Fibroblast of mammary gland (primary cell): ENCODE data around the gene DCTN3.
A peak's percentile ranks its signal among the peaks of the same experiment; 100 is the strongest.

Experiments used
- DNase-seq: peaks from one replicate; pipeline ENCODE4 v3.0.0-alpha.2; 2010; ENCODE audit warnings: low read depth
- H3K4me3 ChIP-seq: 2 replicates; pipeline ENCODE4 v1.5.1; 2011; ENCODE audit warnings: low read depth, mild to moderate bottlenecking, low read length, moderate library complexity; ENCODE audit not compliant: control insufficient read depth
- TF ChIP-seq, protein P1 (sequence below): conservative IDR thresholded peaks from 2 replicates; pipeline ENCODE4 v1.5.1; 2011; ENCODE audit warnings: low read depth, low read length, inconsistent platforms; ENCODE audit not compliant: control insufficient read depth, insufficient read depth

DCTN3 gene

DNA sequence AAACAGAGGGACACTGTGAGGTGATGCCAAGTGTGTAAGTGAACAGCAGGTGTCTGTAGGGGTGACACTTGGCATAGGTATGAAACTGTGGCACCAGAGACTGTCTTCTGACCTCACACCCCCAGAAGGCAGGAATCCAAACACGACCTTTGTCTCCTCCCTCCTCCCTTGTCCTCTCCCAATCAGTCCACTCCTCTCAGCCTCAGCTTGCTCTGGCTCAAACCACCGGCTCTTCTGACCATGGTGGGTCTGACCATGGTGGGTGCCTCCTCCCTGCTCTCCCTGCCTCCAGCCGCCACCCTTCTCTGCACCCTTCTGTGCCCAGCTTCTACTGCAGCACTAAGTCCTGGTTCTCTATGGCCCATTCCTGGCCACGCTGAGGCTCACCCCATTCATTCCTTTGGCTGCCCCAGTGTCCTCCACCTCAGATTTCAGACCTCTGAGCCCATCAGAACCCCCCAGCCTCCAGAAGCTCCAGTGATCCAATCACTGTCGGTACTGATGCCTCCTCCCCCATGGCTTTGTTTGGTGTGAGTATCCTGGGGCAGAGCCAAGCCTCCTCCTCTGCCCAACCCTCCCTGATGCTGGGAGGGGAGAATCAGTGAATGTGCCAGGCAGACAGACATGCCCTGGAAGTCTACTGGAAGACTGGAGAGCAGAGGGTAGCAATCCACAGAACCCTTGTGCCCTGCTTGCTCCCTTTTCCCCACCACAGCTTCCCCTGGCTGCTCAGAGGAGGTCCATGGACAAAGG is 10.3 kb upstream of the DCTN3 start:
- H3K4me3 ChIP-seq: no peak overlapping the region
- DNase-seq: no peak
- TF ChIP-seq, protein P1, sequence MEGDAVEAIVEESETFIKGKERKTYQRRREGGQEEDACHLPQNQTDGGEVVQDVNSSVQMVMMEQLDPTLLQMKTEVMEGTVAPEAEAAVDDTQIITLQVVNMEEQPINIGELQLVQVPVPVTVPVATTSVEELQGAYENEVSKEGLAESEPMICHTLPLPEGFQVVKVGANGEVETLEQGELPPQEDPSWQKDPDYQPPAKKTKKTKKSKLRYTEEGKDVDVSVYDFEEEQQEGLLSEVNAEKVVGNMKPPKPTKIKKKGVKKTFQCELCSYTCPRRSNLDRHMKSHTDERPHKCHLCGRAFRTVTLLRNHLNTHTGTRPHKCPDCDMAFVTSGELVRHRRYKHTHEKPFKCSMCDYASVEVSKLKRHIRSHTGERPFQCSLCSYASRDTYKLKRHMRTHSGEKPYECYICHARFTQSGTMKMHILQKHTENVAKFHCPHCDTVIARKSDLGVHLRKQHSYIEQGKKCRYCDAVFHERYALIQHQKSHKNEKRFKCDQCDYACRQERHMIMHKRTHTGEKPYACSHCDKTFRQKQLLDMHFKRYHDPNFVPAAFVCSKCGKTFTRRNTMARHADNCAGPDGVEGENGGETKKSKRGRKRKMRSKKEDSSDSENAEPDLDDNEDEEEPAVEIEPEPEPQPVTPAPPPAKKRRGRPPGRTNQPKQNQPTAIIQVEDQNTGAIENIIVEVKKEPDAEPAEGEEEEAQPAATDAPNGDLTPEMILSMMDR: no peak

DNA sequence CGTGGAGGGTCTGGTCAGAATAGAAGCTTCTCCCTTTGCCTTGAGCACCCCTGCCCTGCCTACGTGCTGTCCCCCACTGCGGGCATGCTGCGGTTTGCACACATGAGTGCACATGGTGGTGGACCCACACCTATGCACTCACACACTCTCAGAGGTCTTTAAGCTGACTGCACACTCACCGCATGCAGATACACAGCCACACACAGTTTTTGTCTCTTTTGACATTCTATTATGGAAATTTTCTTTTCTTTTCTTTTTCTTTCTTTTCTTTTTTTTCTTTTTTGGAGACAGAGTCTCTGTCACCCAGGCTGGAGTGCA is 9.2 kb upstream of the DCTN3 start:
- no peak overlapping the region for H3K4me3 ChIP-seq
- DNase-seq: no peak
- TF ChIP-seq, protein P1: no peak

DNA sequence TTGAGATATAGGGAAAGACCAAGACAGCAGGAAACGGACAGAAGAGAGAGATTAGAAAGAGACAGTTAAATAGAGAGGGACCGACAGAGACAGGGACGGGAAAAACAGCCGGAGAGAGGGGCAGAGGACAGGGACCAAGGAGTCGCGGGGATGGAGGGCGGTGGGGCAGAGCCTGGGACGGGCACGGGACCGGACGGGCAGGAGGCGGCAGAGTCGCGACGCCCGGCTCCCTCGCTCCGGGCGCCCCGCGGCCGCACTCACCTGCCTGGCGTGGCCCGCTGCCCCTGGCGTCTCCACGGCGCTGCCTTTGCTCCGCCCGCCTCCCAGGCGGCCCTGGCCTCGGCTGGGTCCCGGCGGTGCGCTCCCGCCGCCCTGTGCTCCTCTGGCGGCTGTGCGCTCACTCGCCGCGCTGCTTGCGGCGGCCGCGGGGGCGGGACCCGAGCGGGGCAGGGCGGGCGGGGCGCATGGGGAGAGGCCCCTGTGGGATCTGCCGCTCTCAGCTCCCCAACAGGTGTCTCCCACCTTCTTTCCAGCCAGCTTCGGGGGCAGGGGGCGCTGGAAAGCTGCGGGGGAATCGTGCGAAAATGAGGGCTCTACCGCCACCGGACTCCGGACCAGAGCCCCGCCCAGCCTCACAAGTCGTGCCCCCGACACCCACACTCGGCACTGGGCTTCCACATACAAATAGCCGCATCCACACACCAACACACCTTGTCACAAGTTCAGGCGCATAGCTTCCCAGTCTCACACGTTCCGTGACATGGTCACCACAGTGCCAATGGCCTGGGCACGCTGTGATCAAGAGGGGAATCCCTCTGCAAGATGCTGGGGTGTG is 8.6 kb upstream of the DCTN3 start, which contains the start of gene ARID3C:
Gene ARID3C (minus strand): TSS at position 411 of the 835 bp plus-strand sequence. CDS start 1,052 bp downstream, outside the sequence.
- peak within 1 kb of the TSS; percentile 31 for H3K4me3 ChIP-seq
- TF ChIP-seq, protein P1: no peak
- no peak for DNase-seq

DNA sequence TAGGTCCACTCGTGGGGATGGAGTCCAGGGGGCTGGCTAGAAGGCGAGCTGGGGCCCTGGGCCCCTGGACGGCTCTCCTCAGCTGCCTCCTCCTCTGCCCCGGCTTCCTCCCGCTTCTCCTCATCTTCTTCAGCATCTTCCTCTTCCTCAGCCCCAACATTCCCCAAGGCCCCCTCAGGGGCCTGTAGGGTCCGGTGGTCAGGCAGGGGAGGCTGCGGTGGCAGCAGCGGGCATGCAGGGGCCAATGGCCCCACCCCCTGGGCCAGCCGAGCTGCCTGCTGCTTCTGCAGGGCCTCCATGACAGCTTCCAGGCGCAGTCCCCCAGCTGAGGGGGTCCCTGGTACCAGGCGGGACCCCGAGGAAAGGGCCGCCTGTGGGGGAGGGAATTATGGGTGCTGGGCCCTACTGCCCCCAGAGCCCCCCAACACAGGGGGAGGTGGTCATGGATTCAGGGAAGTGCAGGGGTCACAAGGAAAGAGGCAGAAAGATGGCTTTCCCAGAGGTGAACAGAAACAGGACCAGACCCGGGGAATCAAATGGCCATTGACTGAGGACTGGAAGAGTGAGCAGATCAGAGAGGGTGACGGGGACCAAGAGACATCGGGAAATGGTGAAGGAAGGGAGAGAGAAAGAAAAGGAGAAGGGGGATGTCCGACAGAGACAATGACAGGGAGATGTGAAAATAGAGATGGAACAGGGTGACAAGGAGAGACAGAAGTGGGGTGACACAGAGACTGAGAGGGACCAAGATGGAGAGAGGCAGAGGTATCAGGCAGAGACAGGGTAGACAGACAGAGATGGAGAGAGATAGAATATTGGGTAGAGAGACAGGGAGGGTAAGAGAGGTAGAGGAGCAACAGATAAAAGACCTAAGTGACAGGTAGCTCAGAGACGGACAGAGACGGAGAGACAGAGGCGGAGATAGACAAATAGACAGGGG is 7.7 kb upstream of the DCTN3 start:
- no peak overlapping the region for H3K4me3 ChIP-seq
- TF ChIP-seq, protein P1: no peak
- DNase-seq: no peak

DNA sequence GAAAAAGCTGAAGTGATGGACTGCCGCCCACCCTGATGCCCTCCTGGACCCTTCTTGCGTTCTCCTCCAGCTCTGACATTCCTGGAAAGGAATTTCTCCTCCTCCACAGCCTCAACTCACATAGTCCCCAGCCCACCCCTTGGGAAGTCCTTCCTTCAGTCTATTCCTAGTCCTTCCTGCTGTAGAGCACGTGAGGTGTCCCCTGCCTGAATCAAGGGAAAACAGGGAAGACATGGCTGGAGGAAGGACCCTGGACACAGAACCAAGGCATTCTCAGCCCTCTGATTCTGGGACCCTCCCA is 4.8 kb upstream of the DCTN3 start:
- no peak overlapping the region for H3K4me3 ChIP-seq
- TF ChIP-seq, protein P1: no peak
- DNase-seq: no peak

DNA sequence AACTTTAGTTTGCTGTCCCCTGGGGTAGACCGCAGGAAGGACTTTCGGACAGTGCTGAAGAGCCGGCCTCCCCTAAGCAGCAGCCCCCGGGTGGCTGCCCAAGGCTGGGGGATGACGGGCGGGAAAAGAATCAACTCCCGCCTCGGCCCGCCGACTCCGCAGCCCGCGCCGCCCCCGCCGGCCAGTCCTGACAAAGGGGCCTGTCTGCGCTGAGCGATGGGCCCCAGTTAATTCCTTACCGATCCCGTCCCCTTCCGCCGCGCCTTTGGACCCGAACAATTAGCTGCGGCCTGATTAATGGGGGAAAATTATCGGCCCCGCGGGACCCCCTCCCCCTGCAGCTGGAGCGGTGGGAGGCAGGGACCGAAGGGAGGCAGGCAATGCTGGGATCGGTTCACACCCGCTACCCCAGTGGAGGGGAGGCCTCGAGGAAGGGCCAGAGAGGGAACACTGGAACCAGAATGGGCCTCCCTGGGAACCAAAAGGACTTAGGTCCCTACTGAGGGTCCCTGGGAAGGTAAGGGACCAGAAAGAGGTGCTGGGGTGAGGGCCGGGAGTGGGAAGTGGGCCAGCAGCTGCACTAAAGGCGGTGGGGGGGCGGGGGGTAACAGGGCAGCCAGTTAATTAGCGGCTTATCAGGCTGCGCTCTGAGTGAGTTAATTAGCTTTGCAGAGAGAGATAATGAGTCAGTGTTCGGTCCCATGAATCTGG is 4.3 kb upstream of the DCTN3 start:
- no peak for DNase-seq
- H3K4me3 ChIP-seq: no peak overlapping the region
- TF ChIP-seq, protein P1: no peak
